GM23338 (cell line): ENCODE results near the gene KLRG1. TPM values are rescaled to one million over a fixed set of nuclear protein-coding genes. Genes with fewer than 3 reads are reported as not detected.
A peak's percentile ranks its signal among the peaks of the same experiment; 100 is the strongest.

Source experiments
- ATAC-seq: fragments of 200-7000 bp; cut with Tn5 transposase; 3 replicates; pipeline ENCODE4 v1.9.1; 2020
- DNase-seq: peaks from one replicate; pipeline ENCODE4 v3.0.0-alpha.2; 2015; ENCODE audit warnings: low spot score
- H2AFZ ChIP-seq: fragments of 200-600 bp; sonication (generic); 2 replicates; pipeline ENCODE4 v1.8.0; 2016; ENCODE audit warnings: antibody characterized with exemption, mild to moderate bottlenecking, moderate library complexity
- H3F3A ChIP-seq: fragments of 200-600 bp; sonication (generic); replicated peaks from 2 replicates; pipeline ENCODE4 v1.8.0; 2017; ENCODE audit warnings: antibody characterized with exemption, mixed run types, low read depth
- H3K27ac ChIP-seq: fragments of 200-600 bp; sonication (generic); 2 replicates; pipeline ENCODE4 v1.6.1; 2016; ENCODE audit warnings: low read depth
- H3K27me3 ChIP-seq: fragments of 200-600 bp; sonication (generic); 2 replicates; pipeline ENCODE4 v1.8.0; 2016; ENCODE audit warnings: mild to moderate bottlenecking, mixed run types, moderate library complexity; ENCODE audit not compliant: insufficient read depth
- H3K36me3 ChIP-seq: fragments of 200-600 bp; sonication (generic); 2 replicates; pipeline ENCODE4 v1.8.0; 2016; ENCODE audit warnings: mild to moderate bottlenecking; ENCODE audit not compliant: insufficient read depth
- H3K4me1 ChIP-seq: fragments of 200-600 bp; sonication (generic); 2 replicates; pipeline ENCODE4 v1.8.0; 2016; ENCODE audit warnings: mild to moderate bottlenecking, moderate library complexity; ENCODE audit not compliant: insufficient read depth
- H3K4me2 ChIP-seq: fragments of 200-600 bp; sonication (generic); 2 replicates; pipeline ENCODE4 v1.7.1; 2017; ENCODE audit warnings: mixed run types
- H3K4me3 ChIP-seq: fragments of 200-600 bp; sonication (generic); 2 replicates; pipeline ENCODE4 v1.6.1; 2016; ENCODE audit warnings: mixed run types
- H3K79me2 ChIP-seq: fragments of 200-600 bp; sonication (generic); replicated peaks from 2 replicates; pipeline ENCODE4 v1.8.0; 2017; ENCODE audit warnings: mild to moderate bottlenecking; ENCODE audit not compliant: insufficient read depth
- H3K9me2 ChIP-seq: fragments of 200-600 bp; sonication (generic); 2 replicates; pipeline ENCODE4 v1.8.0; 2017; ENCODE audit not compliant: insufficient read depth
- H4K20me1 ChIP-seq: fragments of 200-600 bp; sonication (generic); replicated peaks from 2 replicates; pipeline ENCODE4 v1.8.0; 2017; ENCODE audit warnings: mild to moderate bottlenecking; ENCODE audit not compliant: insufficient read depth
- H3K27ac Mint-ChIP-seq: 2 replicates; pipeline ENCODE4 v1.8.0; 2020; ENCODE audit warnings: inconsistent platforms, mild to moderate bottlenecking, moderate library complexity, mixed read lengths
- H3K27me3 Mint-ChIP-seq: 3 replicates; pipeline ENCODE4 v1.8.0; 2022; ENCODE audit warnings: low read depth, mild to moderate bottlenecking, moderate library complexity, mixed read lengths, inconsistent platforms; ENCODE audit not compliant: insufficient read depth, poor library complexity
- H3K36me3 Mint-ChIP-seq: 3 replicates; pipeline ENCODE4 v1.8.0; 2021; ENCODE audit warnings: low read depth, mild to moderate bottlenecking, inconsistent platforms, moderate library complexity, mixed read lengths
- H3K4me1 Mint-ChIP-seq: 3 replicates; pipeline ENCODE4 v1.8.0; 2020; ENCODE audit warnings: mild to moderate bottlenecking, inconsistent platforms, mixed read lengths
- H3K4me3 Mint-ChIP-seq: 3 replicates; pipeline ENCODE4 v1.8.0; 2021; ENCODE audit warnings: moderate library complexity, mild to moderate bottlenecking, inconsistent platforms, mixed read lengths
- H3K9me3 Mint-ChIP-seq: 3 replicates; pipeline ENCODE4 v1.8.0; 2020; ENCODE audit warnings: moderate library complexity, mild to moderate bottlenecking, inconsistent platforms, mixed read lengths
- CTCF ChIP-seq, 2 experiments: fragments of 200-600 bp in 1 of 2; sonication (generic) in 1 of 2; conservative IDR thresholded peaks; 2 replicates each; pipeline versions ENCODE4 v1.5.1 to v1.6.1; 2016 to 2017; ENCODE audit warnings: antibody characterized with exemption in 2 of 2, low read depth in 2 of 2, mild to moderate bottlenecking in 2 of 2, moderate library complexity in 1 of 2
- EZH2 ChIP-seq: fragments of 200-600 bp; sonication (generic); IDR thresholded peaks from one replicate; pipeline ENCODE4 v1.8.0; 2017; ENCODE audit warnings: antibody characterized with exemption, mild to moderate bottlenecking, low read depth; ENCODE audit not compliant: unreplicated experiment
- EZH2phosphoT487 ChIP-seq: fragments of 200-600 bp; sonication (generic); IDR thresholded peaks from one replicate; pipeline ENCODE4 v1.8.1; 2018; ENCODE audit warnings: antibody characterized with exemption; ENCODE audit not compliant: unreplicated experiment
- NANOG ChIP-seq: IDR thresholded peaks from 2 replicates; pipeline ENCODE4 v1.6.1; 2016; ENCODE audit warnings: antibody characterized with exemption, borderline replicate concordance
- polyA plus RNA-seq: library from polyadenylated mRNA; unstranded; fragments of >200 nt; fragmentation: Nextera tagmentation; extraction: Ambion mirVana; gene quantifications from 2 replicates; pipeline ENCODE4 v1.2.1, GENCODE V29; 2016
- total RNA-seq: library from RNA; depleted of rRNA; stranded (reverse); fragments of >200 nt; shearing (Covaris generic); gene quantifications from 2 replicates; pipeline ENCODE4 v1.2.3, GENCODE V29; 2014
- TF ChIP-seq, protein P1 (sequence below): IDR thresholded peaks from one replicate; pipeline ENCODE4 v1.6.1; 2018; ENCODE audit warnings: antibody characterized with exemption; ENCODE audit not compliant: unreplicated experiment

KLRG1 gene
- total and polyA plus RNA-seq, 2 experiments from 2014 or later, result 5.1 to 7.9 TPM

DNA sequence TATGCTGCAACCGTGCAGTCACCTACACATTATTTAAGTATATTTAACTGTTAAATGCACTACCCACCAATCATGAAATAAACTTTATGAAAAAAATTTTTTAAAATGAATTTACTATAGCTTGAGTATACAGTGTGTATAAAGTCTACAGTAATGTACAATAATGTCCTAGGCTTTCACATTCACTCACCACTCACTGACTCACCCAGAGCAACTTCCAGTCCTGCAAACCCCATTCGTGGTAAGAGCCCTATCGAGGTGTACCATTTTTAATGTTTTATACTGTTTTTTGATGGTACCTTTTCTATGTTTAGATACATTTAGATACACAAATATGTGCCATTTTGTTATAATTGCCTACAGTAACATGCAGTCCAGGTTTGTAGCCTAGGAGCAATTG lies 48.1 kb downstream of the KLRG1 start:
- no peaks in the 10 kb centered on the region for H3K4me1 Mint-ChIP-seq
- Histone ChIP-seq H3K36me3 (no peaks in the 10 kb centered on the region), H3K27ac (no peak overlapping the region), H3F3A (no peaks in the 10 kb centered on the region), H3K27me3 (no peaks in the 10 kb centered on the region), H3K9me2 (no peaks in the 10 kb centered on the region; the same call in 1 of the 2 replicates), H3K4me2 (no peak overlapping the region), H3K4me1 (no peaks in the 10 kb centered on the region), H3K79me2 (no peaks in the 10 kb centered on the region), H4K20me1 (no peaks in the 10 kb centered on the region), H2AFZ (no peak overlapping the region), H3K4me3 (no peak overlapping the region)
- ATAC-seq (no peak), DNase-seq (no peak)
- peaks cover 3% of the 10 kb centered on the region; the same call in 1 of the 3 replicates for H3K9me3 Mint-ChIP-seq
- H3K36me3 Mint-ChIP-seq, result no peaks in the 10 kb centered on the region; the same call in 1 of the 3 replicates
- H3K27me3 Mint-ChIP-seq, result peaks cover 2% of the 10 kb centered on the region
- no peak overlapping the region for H3K4me3 Mint-ChIP-seq
- TF ChIP-seq EZH2 (no peak), NANOG (no peak)
- TF ChIP-seq, protein P1, sequence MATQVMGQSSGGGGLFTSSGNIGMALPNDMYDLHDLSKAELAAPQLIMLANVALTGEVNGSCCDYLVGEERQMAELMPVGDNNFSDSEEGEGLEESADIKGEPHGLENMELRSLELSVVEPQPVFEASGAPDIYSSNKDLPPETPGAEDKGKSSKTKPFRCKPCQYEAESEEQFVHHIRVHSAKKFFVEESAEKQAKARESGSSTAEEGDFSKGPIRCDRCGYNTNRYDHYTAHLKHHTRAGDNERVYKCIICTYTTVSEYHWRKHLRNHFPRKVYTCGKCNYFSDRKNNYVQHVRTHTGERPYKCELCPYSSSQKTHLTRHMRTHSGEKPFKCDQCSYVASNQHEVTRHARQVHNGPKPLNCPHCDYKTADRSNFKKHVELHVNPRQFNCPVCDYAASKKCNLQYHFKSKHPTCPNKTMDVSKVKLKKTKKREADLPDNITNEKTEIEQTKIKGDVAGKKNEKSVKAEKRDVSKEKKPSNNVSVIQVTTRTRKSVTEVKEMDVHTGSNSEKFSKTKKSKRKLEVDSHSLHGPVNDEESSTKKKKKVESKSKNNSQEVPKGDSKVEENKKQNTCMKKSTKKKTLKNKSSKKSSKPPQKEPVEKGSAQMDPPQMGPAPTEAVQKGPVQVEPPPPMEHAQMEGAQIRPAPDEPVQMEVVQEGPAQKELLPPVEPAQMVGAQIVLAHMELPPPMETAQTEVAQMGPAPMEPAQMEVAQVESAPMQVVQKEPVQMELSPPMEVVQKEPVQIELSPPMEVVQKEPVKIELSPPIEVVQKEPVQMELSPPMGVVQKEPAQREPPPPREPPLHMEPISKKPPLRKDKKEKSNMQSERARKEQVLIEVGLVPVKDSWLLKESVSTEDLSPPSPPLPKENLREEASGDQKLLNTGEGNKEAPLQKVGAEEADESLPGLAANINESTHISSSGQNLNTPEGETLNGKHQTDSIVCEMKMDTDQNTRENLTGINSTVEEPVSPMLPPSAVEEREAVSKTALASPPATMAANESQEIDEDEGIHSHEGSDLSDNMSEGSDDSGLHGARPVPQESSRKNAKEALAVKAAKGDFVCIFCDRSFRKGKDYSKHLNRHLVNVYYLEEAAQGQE, result no peak
- no peak overlapping the region for H3K27ac Mint-ChIP-seq

GRCh38 chr12:9039397-9039977 lies 50.1 kb downstream of the KLRG1 start:
- peak; percentile 69 for ATAC-seq

More at GRCh38 chr12:9039397-9039977, 50.1 kb downstream of the KLRG1 start:
- no peaks in the 10 kb centered on the region for H3K36me3 ChIP-seq
- no peaks in the 10 kb centered on the region for H3K9me2 ChIP-seq
- no peaks in the 10 kb centered on the region for H3K4me1 Mint-ChIP-seq
- no peaks in the 10 kb centered on the region for H3K27me3 Mint-ChIP-seq
- H3K9me3 Mint-ChIP-seq, result peaks cover 3% of the 10 kb centered on the region; the same call in 1 of the 3 replicates
- H3K4me3 Mint-ChIP-seq, result no peak overlapping the region
- TF ChIP-seq EZH2phosphoT487, result no peak
- peak; percentile 77 to 90 for TF ChIP-seq CTCF (conservative IDR thresholded peaks at IDR 0.05; ENCODE audit: low read depth in 2 of 2)
- no peaks in the 10 kb centered on the region for H3K27me3 ChIP-seq
- H4K20me1 ChIP-seq, result no peaks in the 10 kb centered on the region
- no peaks in the 10 kb centered on the region for H3K79me2 ChIP-seq
- H2AFZ ChIP-seq, result no peak overlapping the region
- no peak overlapping the region for H3K27ac Mint-ChIP-seq
- H3K4me2 ChIP-seq, result no peak overlapping the region
- H3K4me3 ChIP-seq, result no peak overlapping the region
- H3K4me1 ChIP-seq, result no peaks in the 10 kb centered on the region
- H3F3A ChIP-seq, result no peaks in the 10 kb centered on the region
- peak; percentile 79 for DNase-seq
- no peak overlapping the region for H3K27ac ChIP-seq
- no peaks in the 10 kb centered on the region; the same call in 2 of the 3 replicates for H3K36me3 Mint-ChIP-seq
